NCI-H1694 (cell line): ENCODE data around the gene TMEM127.

Experiments used
- DNase-seq: peaks from one replicate; lab custom pipeline; 2025; lab: John Stamatoyannopoulos, UW

TMEM127 gene

GRCh38 chr2:96204836-96205624 lies 60.8 kb downstream of the TMEM127 start:
- no peak for DNase-seq

GRCh38 chr2:96203130-96204028 lies 62.4 kb downstream of the TMEM127 start:
- no peak for DNase-seq

GRCh38 chr2:96202152-96202854 lies 63.5 kb downstream of the TMEM127 start:
- no peak for DNase-seq

DNA sequence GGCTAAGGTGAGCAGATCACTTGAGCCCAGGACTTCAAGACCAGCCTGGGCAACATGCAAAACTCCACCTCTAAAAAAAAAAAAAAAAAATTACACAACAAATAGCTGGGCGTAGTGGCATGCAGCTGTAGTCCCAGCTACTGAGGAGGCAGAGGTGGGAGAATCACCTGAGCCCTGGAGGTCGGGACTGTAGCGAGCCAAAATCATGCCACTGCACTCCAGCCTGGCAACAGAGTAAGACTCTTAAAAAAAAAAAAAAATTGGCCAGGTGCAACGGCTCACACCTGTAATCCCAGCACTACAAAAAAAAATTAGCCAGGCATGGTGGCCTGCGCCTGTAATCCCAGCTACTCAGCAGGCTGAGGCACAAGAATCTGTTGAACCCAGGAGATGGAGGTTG lies 64.5 kb downstream of the TMEM127 start:
- no peak for DNase-seq

DNA sequence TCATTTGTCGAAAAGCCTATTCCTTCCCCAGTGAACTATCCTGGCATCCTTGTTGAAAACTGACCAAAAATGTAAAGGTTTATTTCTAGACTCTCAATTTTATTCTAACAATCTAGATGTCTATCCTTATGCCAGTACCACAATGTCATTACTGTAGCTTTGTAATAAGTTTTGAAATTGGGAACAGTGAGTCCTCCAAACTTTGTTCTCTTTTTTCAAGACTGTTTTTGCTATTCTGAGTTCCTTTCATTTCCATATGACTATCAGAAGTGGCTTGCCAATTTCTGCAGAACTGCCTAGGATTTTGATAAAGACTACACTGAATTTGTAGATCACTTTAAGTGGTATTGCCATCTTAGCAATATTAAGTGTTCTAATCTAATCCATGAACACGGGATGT lies 66.9 kb downstream of the TMEM127 start:
- no peak for DNase-seq
